C1 segment of cervical spinal cord (tissue), 14 donors: ENCODE measurements around the gene FGA.

ENCODE experiments used
- DNase-seq, 14 donors: peaks; one replicate each; lab custom pipeline; 2025; lab: John Stamatoyannopoulos, UW

FGA gene

DNA sequence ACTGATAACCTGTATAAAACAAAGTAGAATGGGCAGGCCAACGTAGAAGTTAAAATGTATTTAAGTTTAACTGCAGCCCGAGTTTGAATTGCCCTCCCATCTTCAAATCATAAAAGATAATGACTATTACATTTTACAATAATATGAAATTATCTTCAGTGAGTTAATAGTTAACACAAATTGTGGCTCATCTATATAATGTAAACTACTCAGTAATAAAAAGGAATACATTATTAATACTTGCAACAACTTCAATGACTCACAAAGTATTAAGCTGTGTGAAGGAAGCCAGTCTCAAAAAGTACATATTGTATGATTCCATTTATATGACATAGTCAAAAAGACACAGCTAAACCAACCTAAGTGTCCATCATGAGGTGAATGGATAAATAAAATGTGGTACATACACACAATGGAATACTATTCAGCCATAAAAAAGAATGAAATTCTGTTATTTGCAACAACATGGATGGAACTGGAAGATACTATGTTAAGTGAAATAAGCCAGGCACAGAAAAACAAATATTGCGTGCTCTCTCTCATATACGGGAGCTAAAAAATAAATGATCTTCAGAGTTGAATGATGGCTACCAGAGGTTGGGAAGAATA is 48.2 kb downstream of the FGA start:
- no peak for DNase-seq
